ENCODE results near the gene F2RL1.
"Not testable (repeated sequence)": the region's sequence is repeated elsewhere in the genome, so short reads cannot be mapped to it uniquely, and the experiment has no call there.

F2RL1 gene

GRCh38 chr5:76851728-76852369 is 33.0 kb downstream of the F2RL1 start:
- CTCF ChIA-PET = no interaction called here

GRCh38 chr5:76852772-76853171 is 33.9 kb downstream of the F2RL1 start:
- TF ChIP-seq L3MBTL2 (conservative IDR thresholded peaks at IDR 0.05) (no peak), FOXA1 (IDR thresholded peaks at IDR 0.05) (no peak), NFRKB (IDR thresholded peaks at IDR 0.05) (no peak), HDGF (IDR thresholded peaks at IDR 0.05; ENCODE audit: borderline replicate concordance) (no peak), PKNOX1 (IDR thresholded peaks at IDR 0.05) (no peak), FOXM1 (IDR thresholded peaks at IDR 0.05; ENCODE audit: borderline replicate concordance) (no peak), ARNT (IDR thresholded peaks at IDR 0.05) (no peak), LEF1 (IDR thresholded peaks at IDR 0.05; ENCODE audit: borderline replicate concordance) (no peak), ELF4 (IDR thresholded peaks at IDR 0.05) (no peak), BHLHE40 (IDR thresholded peaks at IDR 0.05; ENCODE audit: borderline replicate concordance) (no peak), SP1 (IDR thresholded peaks at IDR 0.05) (no peak), SUZ12 (IDR thresholded peaks at IDR 0.05) (no peak), TARDBP (IDR thresholded peaks at IDR 0.05) (no peak)
- POLR2A ChIA-PET = no interaction called here
- CTCF ChIA-PET = no interaction called here
- no peak for DNase-seq (ENCODE audit: extremely low spot score)

More at GRCh38 chr5:76851728-76852369, 33.0 kb downstream of the F2RL1 start:
- TF ChIP-seq ARNT (IDR thresholded peaks at IDR 0.05) = no peak
- no peak for DNase-seq (ENCODE audit: extremely low spot score)
- POLR2A ChIA-PET = no interaction called here

- DNase-seq (ENCODE audit: extremely low spot score); POLR2A ChIA-PET; CTCF ChIA-PET: not testable (repeated sequence)
Observed at GRCh38 chr5:76853741-76854140, 34.9 kb downstream of the F2RL1 start.

GRCh38 chr5:76854644-76855043 is 35.8 kb downstream of the F2RL1 start:
- TF ChIP-seq FOXM1 (IDR thresholded peaks at IDR 0.05; ENCODE audit: borderline replicate concordance) (no peak), FOXA1 (IDR thresholded peaks at IDR 0.05) (no peak), FOXK2 (IDR thresholded peaks at IDR 0.05) (no peak), ZNF384 (IDR thresholded peaks at IDR 0.05) (no peak), BHLHE40 (IDR thresholded peaks at IDR 0.05; ENCODE audit: borderline replicate concordance) (no peak), L3MBTL2 (conservative IDR thresholded peaks at IDR 0.05) (no peak), NFRKB (IDR thresholded peaks at IDR 0.05) (no peak), SP1 (IDR thresholded peaks at IDR 0.05) (no peak)
- ChIA-PET POLR2A (no interaction called here), CTCF (interaction anchor here (0.6 kb wide), 1 partner anchor 10 kb away, joined by 3 read pairs; no protein-coding TSS in a partner anchor)
- DNase-seq (ENCODE audit: extremely low spot score) = no peak

- POLR2A ChIA-PET; DNase-seq (ENCODE audit: extremely low spot score): not testable (repeated sequence)
- CTCF ChIA-PET = interaction anchor here (0.6 kb wide), 1 partner anchor 9 kb away, joined by 3 read pairs; no protein-coding TSS in a partner anchor
Observed at GRCh38 chr5:76855501-76855900, 36.7 kb downstream of the F2RL1 start.

- CTCF ChIA-PET = no interaction called here
- POLR2A ChIA-PET = no interaction called here
Observed at GRCh38 chr5:76855961-76856360, 37.1 kb downstream of the F2RL1 start.

GRCh38 chr5:76856800-76857199 is 38.0 kb downstream of the F2RL1 start:
- CTCF ChIA-PET; POLR2A ChIA-PET; DNase-seq (ENCODE audit: extremely low spot score): not testable (repeated sequence)

More at GRCh38 chr5:76855961-76856360, 37.1 kb downstream of the F2RL1 start:
- TF ChIP-seq BHLHE40 (IDR thresholded peaks at IDR 0.05; ENCODE audit: borderline replicate concordance) = no peak
- TF ChIP-seq L3MBTL2 (conservative IDR thresholded peaks at IDR 0.05) = no peak
- no peak for TF ChIP-seq LEF1 (IDR thresholded peaks at IDR 0.05; ENCODE audit: borderline replicate concordance)
- TF ChIP-seq HDGF (IDR thresholded peaks at IDR 0.05; ENCODE audit: borderline replicate concordance) = no peak
- TF ChIP-seq SUZ12 (IDR thresholded peaks at IDR 0.05) = no peak
- TF ChIP-seq PKNOX1 (IDR thresholded peaks at IDR 0.05) = no peak
- no peak for TF ChIP-seq FOXA1 (IDR thresholded peaks at IDR 0.05)
- no peak for TF ChIP-seq ARNT (IDR thresholded peaks at IDR 0.05)
- DNase-seq (ENCODE audit: extremely low spot score) = no peak

GRCh38 chr5:76859591-76860247 is 40.9 kb downstream of the F2RL1 start:
- no peak for TF ChIP-seq TARDBP (IDR thresholded peaks at IDR 0.05)
- TF ChIP-seq LEF1 (IDR thresholded peaks at IDR 0.05; ENCODE audit: borderline replicate concordance) = no peak
- TF ChIP-seq ZNF384 (IDR thresholded peaks at IDR 0.05) = no peak
- no peak for TF ChIP-seq L3MBTL2 (conservative IDR thresholded peaks at IDR 0.05)
- TF ChIP-seq ELF4 (IDR thresholded peaks at IDR 0.05) = no peak
- no peak for TF ChIP-seq FOXM1 (IDR thresholded peaks at IDR 0.05; ENCODE audit: borderline replicate concordance)
- TF ChIP-seq FOXK2 (IDR thresholded peaks at IDR 0.05) = no peak
- TF ChIP-seq PKNOX1 (IDR thresholded peaks at IDR 0.05) = no peak
- TF ChIP-seq ARNT (IDR thresholded peaks at IDR 0.05) = no peak
- TF ChIP-seq CTBP1 (IDR thresholded peaks at IDR 0.05; ENCODE audit: borderline replicate concordance) = no peak
- no peak for TF ChIP-seq NFRKB (IDR thresholded peaks at IDR 0.05)
- TF ChIP-seq HDGF (IDR thresholded peaks at IDR 0.05; ENCODE audit: borderline replicate concordance) = no peak
- no peak for TF ChIP-seq BHLHE40 (IDR thresholded peaks at IDR 0.05; ENCODE audit: borderline replicate concordance)
- TF ChIP-seq SUZ12 (IDR thresholded peaks at IDR 0.05) = no peak
- TF ChIP-seq FOXA1 (IDR thresholded peaks at IDR 0.05) = no peak
- TF ChIP-seq SP1 (IDR thresholded peaks at IDR 0.05) = no peak
- no peak for DNase-seq (ENCODE audit: extremely low spot score)
- POLR2A ChIA-PET = interaction anchor here (0.9 kb wide), 1 partner anchor 171 kb away, joined by 3 read pairs; the partner anchor contains the start of gene AGGF1
- CTCF ChIA-PET = interaction anchor here (0.5 to 0.9 kb wide), 2 partner anchors 156 to 1135 kb away, joined by 3 to 4 read pairs; no protein-coding TSS in a partner anchor
